ENCODE data around the gene KRTAP19-3.
"Not testable (repeated sequence)": the region's sequence is repeated elsewhere in the genome, so short reads cannot be mapped to it uniquely, and the experiment has no call there.

The KRTAP19-3 gene

DNA sequence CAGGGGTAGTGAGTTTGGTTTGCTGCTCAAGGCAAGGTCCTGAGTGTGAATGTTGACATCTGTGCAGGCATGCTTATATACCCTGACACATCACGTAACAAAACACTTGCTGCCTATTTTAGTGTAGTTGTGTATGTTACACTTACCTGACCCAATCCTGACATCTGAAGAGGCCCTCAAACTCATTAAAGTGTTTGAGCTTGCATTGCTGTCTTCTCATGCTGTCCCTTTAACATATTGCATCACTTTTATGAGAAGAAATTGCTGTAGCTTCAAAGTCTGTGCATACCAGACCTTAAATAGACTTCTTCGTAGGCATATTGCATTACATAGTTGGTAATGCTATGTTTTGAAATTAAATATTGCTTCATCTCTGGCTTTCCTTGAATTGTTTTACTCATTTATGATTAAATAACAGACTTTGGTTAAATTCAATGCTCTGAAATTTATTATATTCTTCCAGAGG, at the start of gene KRTAP19-3:
TSS of gene KRTAP19-3 (minus strand) at position 51 of the 466 bp plus-strand sequence. CDS start 56 bp downstream, outside the sequence.
- no peak within 1 kb of the TSS for H3K27ac ChIP-seq
- TF ChIP-seq, protein P1, sequence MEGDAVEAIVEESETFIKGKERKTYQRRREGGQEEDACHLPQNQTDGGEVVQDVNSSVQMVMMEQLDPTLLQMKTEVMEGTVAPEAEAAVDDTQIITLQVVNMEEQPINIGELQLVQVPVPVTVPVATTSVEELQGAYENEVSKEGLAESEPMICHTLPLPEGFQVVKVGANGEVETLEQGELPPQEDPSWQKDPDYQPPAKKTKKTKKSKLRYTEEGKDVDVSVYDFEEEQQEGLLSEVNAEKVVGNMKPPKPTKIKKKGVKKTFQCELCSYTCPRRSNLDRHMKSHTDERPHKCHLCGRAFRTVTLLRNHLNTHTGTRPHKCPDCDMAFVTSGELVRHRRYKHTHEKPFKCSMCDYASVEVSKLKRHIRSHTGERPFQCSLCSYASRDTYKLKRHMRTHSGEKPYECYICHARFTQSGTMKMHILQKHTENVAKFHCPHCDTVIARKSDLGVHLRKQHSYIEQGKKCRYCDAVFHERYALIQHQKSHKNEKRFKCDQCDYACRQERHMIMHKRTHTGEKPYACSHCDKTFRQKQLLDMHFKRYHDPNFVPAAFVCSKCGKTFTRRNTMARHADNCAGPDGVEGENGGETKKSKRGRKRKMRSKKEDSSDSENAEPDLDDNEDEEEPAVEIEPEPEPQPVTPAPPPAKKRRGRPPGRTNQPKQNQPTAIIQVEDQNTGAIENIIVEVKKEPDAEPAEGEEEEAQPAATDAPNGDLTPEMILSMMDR (IDR thresholded peaks at IDR 0.05), result no peak
- TF ChIP-seq ZFX (IDR thresholded peaks at IDR 0.05; ENCODE audit: borderline replicate concordance), result no peak

- no peak for TF ChIP-seq ZFX (IDR thresholded peaks at IDR 0.05; ENCODE audit: borderline replicate concordance)
- TF ChIP-seq, protein P1 (IDR thresholded peaks at IDR 0.05), result no peak
- H3K27ac ChIP-seq, result no peak overlapping the region
Observed at GRCh38 chr21:30518876-30519275, 27.1 kb upstream of the KRTAP19-3 start.

DNA sequence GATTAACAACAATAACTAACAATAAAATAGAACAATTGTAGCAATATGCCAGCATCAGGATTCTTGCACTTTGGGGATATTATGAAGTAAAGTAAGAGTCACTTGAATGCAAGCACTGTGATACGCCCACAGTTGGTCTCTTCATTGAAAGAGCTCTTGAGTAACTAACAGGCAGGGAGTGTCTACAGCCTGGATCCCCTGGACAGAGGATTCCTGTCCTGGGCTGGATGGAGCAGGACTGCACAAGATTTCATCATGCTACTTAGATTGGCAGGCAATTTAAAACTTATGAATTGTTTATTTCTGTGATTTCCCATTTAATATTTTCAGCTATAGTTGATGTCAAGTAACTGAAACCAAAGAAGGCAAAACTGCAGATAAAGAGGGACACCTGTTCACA, 23.9 kb upstream of the KRTAP19-3 start:
- H3K27ac ChIP-seq, result no peak overlapping the region
- no peak for TF ChIP-seq ZFX (IDR thresholded peaks at IDR 0.05; ENCODE audit: borderline replicate concordance)
- TF ChIP-seq, protein P1 (IDR thresholded peaks at IDR 0.05), result no peak

DNA sequence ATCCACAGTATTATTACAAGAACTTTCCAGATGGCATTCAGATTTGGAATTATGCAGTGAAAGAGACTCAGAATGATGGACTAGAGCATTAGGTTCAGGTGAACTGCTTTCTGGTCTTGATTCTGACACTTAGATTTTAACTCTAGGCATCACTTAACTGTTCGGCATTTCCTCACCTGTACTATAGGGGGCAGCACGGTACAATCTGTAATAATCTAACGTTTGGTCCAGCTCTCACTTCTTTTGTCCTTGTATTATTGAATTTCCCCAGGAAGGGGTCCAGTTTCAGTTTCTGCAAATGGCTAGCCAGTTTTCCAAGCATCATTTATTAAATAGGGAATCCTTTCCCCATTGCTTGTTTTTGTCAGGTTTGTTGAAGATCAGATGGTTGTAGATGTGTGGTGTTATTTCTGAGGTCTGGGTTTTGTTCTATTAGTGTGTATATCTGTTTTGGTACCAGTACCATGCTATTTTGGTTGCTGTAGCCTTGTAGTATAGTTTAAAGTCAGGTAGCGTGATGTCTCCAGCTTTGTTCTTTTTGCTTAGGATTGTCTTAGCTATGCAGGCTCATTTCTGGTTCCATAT, 13.9 kb upstream of the KRTAP19-3 start:
- H3K27ac ChIP-seq, result not testable (repeated sequence)
- TF ChIP-seq, protein P1 (IDR thresholded peaks at IDR 0.05), result peak; percentile 83

GRCh38 chr21:30502041-30502440, 10.2 kb upstream of the KRTAP19-3 start, which contains the start of gene KRTAP19-5:
Gene KRTAP19-5 (minus strand): TSS chr21:30502141. CDS start chr21:30502090, 51 bp downstream.
- no peak for TF ChIP-seq ZFX (IDR thresholded peaks at IDR 0.05; ENCODE audit: borderline replicate concordance)
- TF ChIP-seq, protein P1 (IDR thresholded peaks at IDR 0.05), result no peak

GRCh38 chr21:30497065-30497464, 5.3 kb upstream of the KRTAP19-3 start, which contains the start of gene KRTAP19-4:
Gene KRTAP19-4 (minus strand): TSS chr21:30497165. CDS start chr21:30497110, 55 bp downstream.
- no peak for TF ChIP-seq ZFX (IDR thresholded peaks at IDR 0.05; ENCODE audit: borderline replicate concordance)
- TF ChIP-seq, protein P1 (IDR thresholded peaks at IDR 0.05), result no peak
- H3K27ac ChIP-seq, result no peak within 1 kb of the TSS

More at GRCh38 chr21:30502041-30502440, 10.2 kb upstream of the KRTAP19-3 start, which contains the start of gene KRTAP19-5:
- no peak within 1 kb of the TSS for H3K27ac ChIP-seq

GRCh38 chr21:30487336-30487735, 4.5 kb downstream of the KRTAP19-3 start, which contains the start of gene KRTAP19-2:
Gene KRTAP19-2 (minus strand): TSS chr21:30487436. CDS start chr21:30487348, 88 bp downstream.
- no peak within 1 kb of the TSS for H3K27ac ChIP-seq
- no peak for TF ChIP-seq ZFX (IDR thresholded peaks at IDR 0.05; ENCODE audit: borderline replicate concordance)
- TF ChIP-seq, protein P1 (IDR thresholded peaks at IDR 0.05), result no peak
